NCI-H128 (cell line): ENCODE data around the gene DAGLB.
"Not testable (repeated sequence)": the region's sequence is repeated elsewhere in the genome, so short reads cannot be mapped to it uniquely, and the experiment has no call there.

Experiments
- DNase-seq: peaks from one replicate; lab custom pipeline; 2025; ENCODE audit not compliant: unreplicated experiment; lab: John Stamatoyannopoulos, UW

The DAGLB gene

GRCh38 chr7:6378556-6378955 lies 69.2 kb downstream of the DAGLB start:
- DNase-seq, result not testable (repeated sequence)

DNA sequence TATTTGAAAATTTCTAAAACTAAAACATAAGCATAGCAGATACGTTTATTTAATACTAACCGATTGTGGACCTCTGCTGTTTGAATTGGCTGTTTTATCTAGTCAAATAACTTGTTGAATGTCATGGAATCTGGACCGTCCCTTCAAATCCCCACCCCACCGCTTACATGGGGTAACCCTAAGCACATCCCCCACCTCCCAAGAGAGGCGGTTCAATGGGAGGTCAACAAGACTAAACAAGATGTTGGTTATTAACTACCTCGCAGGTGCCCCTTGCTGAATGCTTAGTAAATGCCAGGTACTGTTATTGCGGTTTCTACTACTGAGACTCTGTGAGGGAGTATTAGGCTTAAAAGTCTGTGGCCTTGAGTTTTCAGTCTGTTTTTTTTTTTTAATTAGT lies 70.9 kb downstream of the DAGLB start:
- DNase-seq, result no peak

DNA sequence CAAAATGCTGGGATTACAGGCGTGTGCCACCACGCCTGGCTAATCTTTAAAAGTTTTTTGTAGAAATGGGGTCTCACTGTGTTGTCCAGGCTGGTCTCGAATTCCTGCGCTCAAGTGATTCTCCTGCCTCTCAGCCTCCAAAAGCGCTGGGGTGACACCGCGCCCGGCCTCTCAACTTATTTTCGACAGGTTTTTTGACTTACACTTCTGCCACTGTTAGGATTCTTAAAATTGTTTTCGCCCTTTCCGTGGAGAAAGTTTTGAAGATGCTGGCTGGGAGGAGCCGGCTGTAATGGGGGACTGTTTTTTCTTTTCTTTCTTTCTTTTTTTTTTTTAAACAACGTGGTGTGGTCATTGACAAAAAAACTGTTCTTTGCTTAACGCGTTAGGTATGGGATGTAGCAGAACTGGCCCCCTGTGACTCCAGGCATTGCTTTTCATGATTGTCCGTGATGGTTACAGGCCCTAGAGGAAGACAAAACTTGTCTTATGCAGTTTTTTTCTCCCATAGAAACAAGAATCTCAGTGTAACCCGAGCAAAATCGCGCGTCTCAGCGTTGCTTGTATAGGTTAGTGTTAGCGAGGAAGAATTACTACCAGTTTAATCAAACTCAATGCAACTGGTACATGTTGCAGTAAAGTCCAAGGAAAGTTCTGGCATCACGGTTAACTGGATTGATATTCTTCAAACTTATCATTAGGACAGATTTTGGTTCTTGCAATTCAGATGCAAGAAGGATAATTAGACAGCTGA lies 72.2 kb downstream of the DAGLB start:
- DNase-seq, result no peak

DNA sequence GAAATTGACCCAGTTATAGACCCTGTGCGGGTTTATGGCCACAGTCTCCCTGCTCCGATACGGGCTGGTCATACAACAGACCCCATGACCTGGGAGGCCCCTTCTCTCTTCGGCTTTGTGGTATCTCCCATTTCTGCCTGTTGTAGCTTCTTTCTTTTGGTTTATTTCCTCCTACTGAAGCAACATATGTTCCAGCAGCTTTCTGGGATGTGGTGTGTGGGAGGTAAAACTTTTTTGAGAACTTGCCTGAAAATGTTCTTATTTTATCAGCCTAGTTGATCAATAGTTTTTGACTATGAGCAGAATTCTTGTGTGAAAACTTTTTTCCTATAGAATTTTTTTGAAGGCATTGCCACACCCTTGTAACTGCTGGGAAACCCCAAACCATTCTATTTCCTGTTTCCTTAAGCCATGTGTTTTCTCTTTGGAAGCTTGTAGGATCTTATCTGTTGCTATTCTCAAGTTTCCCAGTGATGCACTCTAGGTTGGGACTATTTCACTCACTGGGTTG lies 80.0 kb downstream of the DAGLB start:
- no peak for DNase-seq

GRCh38 chr7:6365451-6365850 lies 82.3 kb downstream of the DAGLB start:
- DNase-seq, result no peak

GRCh38 chr7:6360841-6361240 lies 86.9 kb downstream of the DAGLB start:
- no peak for DNase-seq

DNA sequence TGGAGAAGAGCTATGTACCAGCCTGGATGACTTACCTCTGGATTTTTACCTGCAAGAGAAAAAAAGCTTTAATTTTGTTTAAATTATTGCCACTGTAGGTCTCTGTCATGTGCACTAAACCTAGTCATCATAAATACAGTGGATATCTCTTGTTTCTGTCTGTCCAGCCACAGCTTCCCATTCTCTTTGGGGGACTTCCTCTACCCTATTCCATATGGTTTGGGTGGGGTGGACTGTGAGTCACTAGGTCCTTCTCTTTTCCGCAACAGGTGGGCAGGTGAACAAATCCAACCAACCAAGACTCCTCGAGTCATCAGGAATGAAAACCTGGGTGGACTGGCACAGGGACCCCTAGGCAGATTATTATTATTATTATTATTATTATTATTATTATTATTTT lies 88.0 kb downstream of the DAGLB start:
- DNase-seq, result no peak
